Measurements from ENCODE around the gene EYA2. TPM values are rescaled to one million over a fixed set of nuclear protein-coding genes. Genes with fewer than 3 reads are reported as not detected.

Gene EYA2
- total and polyA plus RNA-seq, 2 donors (not counting 1 experiment from before 2014, with no cell fraction given), result 1.1 to 2.8 TPM

GRCh38 chr20:46963758-46964617 is 69.3 kb downstream of the EYA2 start:
- 87% methylated on average over 11 of the region's 13 CpGs for WGBS (ENCODE audit: insufficient coverage)
- no peak overlapping the region for H3K4me2 ChIP-seq (replicated peaks; ENCODE audit: low read depth, low read length, poor library complexity, severe bottlenecking)

More at GRCh38 chr20:46963758-46964617, 69.3 kb downstream of the EYA2 start:
- ATAC-seq (ENCODE audit: low read depth), result no peak
- no peak for DNase-seq
- no peaks in the 10 kb centered on the region for H3K4me1 Mint-ChIP-seq
- peaks cover 5% of the 10 kb centered on the region for H3K9me3 Mint-ChIP-seq (ENCODE audit: insufficient read depth)
- no peaks in the 10 kb centered on the region for H3K4me1 ChIP-seq (ENCODE audit: control insufficient read depth in 2 of 2, insufficient read depth in 2 of 2, low read length in 2 of 2)
- no peaks in the 10 kb centered on the region for H3K27me3 ChIP-seq (replicated peaks in 1 of 4; ENCODE audit: control extremely low read depth in 1 of 4, control insufficient read depth in 3 of 4, insufficient read depth in 4 of 4, low read length in 3 of 4)
- H3K27ac Mint-ChIP-seq, result no peak overlapping the region
- no peak overlapping the region for H2AFZ ChIP-seq (ENCODE audit: insufficient read depth, low read depth, low read length, poor library complexity, severe bottlenecking)
- TF ChIP-seq CTCF (IDR thresholded peaks at IDR 0.05) (no peak), EZH2 (IDR thresholded peaks at IDR 0.05; ENCODE audit: borderline replicate concordance, insufficient read depth, low read depth, low read length, poor library complexity, severe bottlenecking) (no peak)
- no peaks in the 10 kb centered on the region for H3K36me3 ChIP-seq (replicated peaks in 1 of 2; ENCODE audit: control extremely low read depth in 1 of 2, control insufficient read depth in 1 of 2, extremely low read depth in 1 of 2, insufficient read depth in 2 of 2, low read length in 1 of 2)
- H3K9me3 ChIP-seq (ENCODE audit: control extremely low read depth in 1 of 3, control insufficient read depth in 2 of 3, insufficient read depth in 1 of 3, low read length in 2 of 3), result peaks cover 0 to 3% (median 0%) of the 10 kb centered on the region in 3 donors
- intact Hi-C loops (cut with micrococcal nuclease), result no loop called here
- no peaks in the 10 kb centered on the region for H3K79me2 ChIP-seq (ENCODE audit: control insufficient read depth, insufficient read depth, low read length)
- peaks cover 27% of the 10 kb centered on the region for H3K27me3 Mint-ChIP-seq
- no peak overlapping the region for H3K9ac ChIP-seq (ENCODE audit: low read length)
- no peak overlapping the region for H3K4me3 Mint-ChIP-seq
- no peak overlapping the region for H3K4me3 ChIP-seq (ENCODE audit: control extremely low read depth in 1 of 5, extremely low read depth in 1 of 5, insufficient read depth in 1 of 5, low read depth in 2 of 5, low read length in 4 of 5)
- no peaks in the 10 kb centered on the region for H4K20me1 ChIP-seq (ENCODE audit: control insufficient read depth, insufficient read depth, low read length, poor library complexity, severe bottlenecking)
- ChIA-PET CTCF (no interaction called here), POLR2A (no interaction called here)
- H3K27ac ChIP-seq (ENCODE audit: low read length in 2 of 2), result no peak overlapping the region

Measured in B cell (primary cell).